Tongue (tissue), 2 donors: ENCODE results near the gene ZDHHC7. TPM values are rescaled to one million over a fixed set of nuclear protein-coding genes. Genes with fewer than 3 reads are reported as not detected.
A peak's percentile ranks its signal among the peaks of the same experiment; 100 is the strongest.

Source experiments
- DNase-seq: peaks from one replicate; pipeline ENCODE4 v3.0.0-alpha.2; 2015
- total RNA-seq: library from RNA; depleted of rRNA; stranded (reverse); fragments of >200 nt; gene quantifications from one replicate; pipeline ENCODE4 v1.2.3, GENCODE V29; 2014

The ZDHHC7 gene
- total RNA-seq, 1 donor from 2014 or later = 42.7 TPM

- no peak for DNase-seq
Observed at GRCh38 chr16:85018529-85019236, 7.3 kb upstream of the ZDHHC7 start.

GRCh38 chr16:85017633-85018032, 6.3 kb upstream of the ZDHHC7 start:
- DNase-seq = no peak

GRCh38 chr16:85017151-85017550, 5.8 kb upstream of the ZDHHC7 start:
- DNase-seq = no peak

DNA sequence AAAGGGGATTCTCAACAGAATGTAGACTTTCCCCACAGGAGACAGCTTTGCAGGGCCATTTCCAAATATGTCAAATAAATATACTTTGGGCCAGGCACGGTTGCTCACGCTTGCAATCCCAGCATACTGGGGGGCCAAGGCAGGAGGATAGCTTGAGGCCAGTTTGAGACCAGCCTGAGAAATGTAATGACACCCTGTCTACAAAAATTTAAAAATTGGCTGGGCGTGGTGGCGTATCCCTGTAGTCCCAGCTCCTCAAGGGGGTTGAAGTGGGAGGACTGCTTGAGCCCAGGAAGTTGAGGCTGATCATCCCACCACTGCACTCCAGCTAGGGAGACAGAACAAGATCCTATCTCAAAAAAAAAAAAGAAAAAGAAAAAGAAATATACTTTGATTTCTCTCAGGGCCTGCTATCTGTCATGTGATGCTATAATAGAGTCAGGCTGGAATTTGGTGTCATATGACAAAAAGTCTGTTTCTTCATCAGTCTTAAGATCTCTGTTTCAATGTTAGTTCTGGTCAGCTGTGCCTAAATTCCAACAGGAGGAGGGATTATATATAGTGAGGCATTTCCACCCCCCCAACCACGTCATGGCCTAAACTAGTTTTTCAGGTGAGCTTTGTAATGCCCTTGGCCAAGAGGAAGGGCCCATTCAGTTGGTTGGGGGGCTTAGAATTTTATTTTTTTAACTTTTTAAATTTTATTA, 4.3 kb upstream of the ZDHHC7 start:
- no peak for DNase-seq

- DNase-seq = no peak
Observed at GRCh38 chr16:85014311-85014710, 3.0 kb upstream of the ZDHHC7 start.

- no peak for DNase-seq
Observed at GRCh38 chr16:85011846-85012284, 530 bp upstream of the ZDHHC7 start.

- DNase-seq = no peak
Observed at GRCh38 chr16:85010446-85010930, 847 bp downstream of the ZDHHC7 start.

DNA sequence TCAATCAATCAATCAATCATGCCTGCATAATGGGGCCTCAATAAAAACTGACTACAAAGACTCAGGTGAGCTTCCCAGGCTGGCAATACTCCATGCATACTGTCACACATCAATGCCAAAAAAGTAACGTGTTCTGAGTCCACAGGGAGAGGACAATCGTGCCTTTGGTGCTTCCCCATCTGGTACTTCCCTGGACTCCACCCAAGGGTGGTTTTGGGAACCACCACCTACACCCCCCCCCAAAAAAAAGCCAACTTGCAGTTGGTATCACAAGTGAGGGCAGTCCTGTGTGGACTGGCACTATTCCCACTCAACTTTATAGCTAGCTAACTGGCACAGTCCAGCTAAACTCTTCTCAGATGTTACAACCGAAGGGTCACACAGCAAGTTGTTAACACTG, 3.1 kb downstream of the ZDHHC7 start:
- DNase-seq = no peak

- no peak for DNase-seq
Observed at GRCh38 chr16:85007496-85008214, 3.7 kb downstream of the ZDHHC7 start.

DNA sequence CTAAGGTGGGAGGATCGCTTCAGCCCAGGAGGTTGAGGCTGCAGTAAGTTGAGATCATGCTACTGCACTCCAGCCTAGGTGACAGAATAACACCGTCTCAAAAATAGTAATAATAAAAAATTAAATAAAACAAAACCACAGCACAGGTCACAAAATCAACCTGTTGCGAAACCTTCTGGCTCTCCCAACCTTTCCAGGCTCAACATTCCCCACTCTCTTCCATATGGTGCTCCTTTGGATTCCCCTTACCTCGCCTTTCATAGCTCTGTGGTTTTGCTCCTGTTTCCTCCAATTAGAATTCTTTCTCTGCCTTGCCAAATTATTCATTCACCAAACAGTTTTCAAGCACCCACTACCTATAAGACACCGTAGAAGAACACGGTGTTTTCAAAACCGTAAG, 4.7 kb downstream of the ZDHHC7 start:
- DNase-seq = no peak

GRCh38 chr16:85005285-85006069, 5.9 kb downstream of the ZDHHC7 start:
- DNase-seq = no peak

- DNase-seq = no peak
Observed at GRCh38 chr16:85004587-85005205, 6.6 kb downstream of the ZDHHC7 start.

DNA sequence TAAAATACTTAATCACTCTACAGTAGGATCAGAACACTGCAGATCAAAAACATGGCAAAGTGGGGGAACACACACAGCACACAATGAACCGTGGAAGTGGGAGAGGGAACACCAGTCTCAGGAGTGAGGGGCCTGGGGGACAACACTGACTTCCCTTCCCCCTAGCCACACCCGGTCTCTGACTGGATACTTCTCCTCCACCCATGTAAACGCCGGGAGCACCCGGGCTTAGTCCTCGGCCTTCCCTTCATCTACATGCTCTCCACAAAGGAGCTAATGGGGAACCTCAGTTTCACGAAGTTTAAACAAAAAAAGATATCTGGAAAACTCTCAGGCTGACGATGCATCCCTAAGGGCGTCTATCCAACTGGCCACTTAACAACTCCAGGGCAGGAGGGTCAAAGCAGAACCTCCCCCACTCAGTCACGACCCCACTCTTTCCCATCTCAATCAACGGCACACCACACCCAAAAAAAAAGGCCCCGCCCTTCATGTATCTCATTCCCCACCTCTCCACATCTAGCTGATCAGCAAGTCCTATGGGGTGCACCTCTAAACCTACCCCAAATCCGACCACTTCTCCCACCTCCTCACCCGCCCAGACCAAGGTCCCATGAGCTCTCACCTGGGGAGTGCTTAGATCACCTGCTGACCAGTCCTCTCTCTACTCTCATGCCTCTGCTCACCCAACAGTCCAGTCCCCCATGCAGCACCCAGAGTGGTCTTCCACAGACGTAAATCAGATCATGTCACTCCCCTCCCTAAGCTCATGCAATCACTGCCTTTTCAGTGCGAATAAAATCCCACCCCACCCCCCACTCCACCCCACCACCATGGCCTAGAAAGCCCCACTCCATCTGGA, 7.4 kb downstream of the ZDHHC7 start:
- DNase-seq = no peak

GRCh38 chr16:85003076-85003475, 8.3 kb downstream of the ZDHHC7 start:
- no peak for DNase-seq

- DNase-seq = no peak
Observed at GRCh38 chr16:85002608-85003007, 8.7 kb downstream of the ZDHHC7 start.

- DNase-seq = peak; percentile 48
Observed at GRCh38 chr16:85002099-85002541, 9.2 kb downstream of the ZDHHC7 start.

- no peak for DNase-seq
Observed at GRCh38 chr16:84999857-85000480, 11.4 kb downstream of the ZDHHC7 start.

DNA sequence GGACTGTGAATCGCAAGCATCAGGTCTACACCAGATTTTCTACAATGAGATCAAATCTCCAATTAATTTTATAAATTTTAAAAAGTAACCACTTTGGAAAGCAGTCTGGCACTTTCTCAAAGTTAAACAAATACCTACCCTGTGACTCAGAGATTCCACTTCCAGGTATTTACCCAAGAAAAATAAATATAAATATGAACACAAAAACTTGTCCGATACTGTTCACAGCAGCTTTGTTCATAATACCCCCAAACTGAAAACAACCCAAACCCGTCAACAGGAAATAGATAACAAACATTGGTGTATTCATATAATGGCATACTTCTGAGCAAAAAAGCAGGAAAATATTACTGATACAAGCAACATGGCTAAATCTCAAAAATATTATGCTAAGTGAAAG, 12.1 kb downstream of the ZDHHC7 start:
- DNase-seq = no peak

- DNase-seq = no peak
Observed at GRCh38 chr16:84996365-84996764, 15.0 kb downstream of the ZDHHC7 start.

- DNase-seq = no peak
Observed at GRCh38 chr16:84995663-84996062, 15.7 kb downstream of the ZDHHC7 start.
